Measurements from ENCODE around the gene MCF2L2. TPM values are rescaled to one million over a fixed set of nuclear protein-coding genes. Genes with fewer than 3 reads are reported as not detected.

MCF2L2 gene
- total and polyA plus RNA-seq, 2 of the 13 experiments (the other 11 are each of a cell fraction or from before 2014, with no cell fraction given) = not detected

DNA sequence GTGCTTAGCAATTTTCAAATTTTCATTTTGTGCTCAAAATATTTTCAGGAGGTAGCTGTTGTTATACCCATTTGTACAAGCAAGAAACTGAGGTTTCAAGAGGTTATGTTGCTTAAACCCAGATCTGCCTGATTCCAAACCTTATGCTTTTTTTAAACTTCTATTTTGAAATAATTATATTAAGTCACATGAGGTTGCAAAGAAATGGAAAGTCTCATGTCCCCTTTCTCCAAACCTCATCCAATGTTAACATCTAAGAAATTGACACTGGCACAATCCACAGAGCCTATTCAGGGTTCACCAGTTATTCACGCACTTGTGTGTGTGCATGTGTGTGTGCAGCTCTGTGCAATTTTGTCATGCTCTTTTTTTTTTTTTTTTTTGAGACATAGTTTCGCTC lies 140.3 kb downstream of the MCF2L2 start:
- Histone ChIP-seq H4K20me1 (ENCODE audit: insufficient read depth, low read length) (no peaks in the 10 kb centered on the region), H3K36me3 (replicated peaks in 1 of 2; ENCODE audit: control insufficient read depth in 1 of 2, insufficient read depth in 2 of 2, low read length in 2 of 2) (no peaks in the 10 kb centered on the region), H2AFZ (ENCODE audit: low read length) (no peak overlapping the region), H3K9me3 (ENCODE audit: low read length) (no peaks in the 10 kb centered on the region), H3K4me2 (ENCODE audit: low read depth, low read length) (no peak overlapping the region), H3K27me3 (ENCODE audit: control insufficient read depth in 1 of 2, insufficient read depth in 2 of 2, low read length in 2 of 2) (peaks cover 1 to 40% of the 10 kb centered on the region in 2 experiments; a peak in 3 of 5 replicates), H3K9ac (ENCODE audit: insufficient read depth, low read depth, low read length) (no peak overlapping the region), H3K79me2 (ENCODE audit: insufficient read depth, low read length) (no peaks in the 10 kb centered on the region), H3K4me1 (ENCODE audit: insufficient read depth, low read length) (peaks cover 14% of the 10 kb centered on the region), H3K27ac (ENCODE audit: extremely low read length, insufficient read depth, low read length) (no peak overlapping the region), H3K4me3 (replicated peaks in 1 of 3; ENCODE audit: insufficient read depth in 1 of 3, low read depth in 2 of 3, low read length in 3 of 3) (no peak overlapping the region)
- CTCF ChIA-PET (ENCODE audit: low intra/inter-chr PET ratio, low total read pairs) = no interaction called here
- in situ Hi-C loops (cut with HindIII; ENCODE audit: extremely low pct_ligation_motif_present, low pct_unique_long_range_greater_than_20kb) (no loop called here), intact Hi-C loops (cut with micrococcal nuclease; ENCODE audit: unreplicated experiment) (no loop called here)
- no peak for DNase-seq (ENCODE audit: low spot score)
- BruUV-seq (replicated peaks) = no TSS peak
- 28% methylated on average over 2 of the region's 2 CpGs for WGBS (ENCODE audit: low lambda C conversion rate)
- POLR2A ChIA-PET = no interaction called here
- TF ChIP-seq ZNF709 (CRISPR knock-in tag; IDR thresholded peaks at IDR 0.05) = no peak
- TF ChIP-seq, protein P1, sequence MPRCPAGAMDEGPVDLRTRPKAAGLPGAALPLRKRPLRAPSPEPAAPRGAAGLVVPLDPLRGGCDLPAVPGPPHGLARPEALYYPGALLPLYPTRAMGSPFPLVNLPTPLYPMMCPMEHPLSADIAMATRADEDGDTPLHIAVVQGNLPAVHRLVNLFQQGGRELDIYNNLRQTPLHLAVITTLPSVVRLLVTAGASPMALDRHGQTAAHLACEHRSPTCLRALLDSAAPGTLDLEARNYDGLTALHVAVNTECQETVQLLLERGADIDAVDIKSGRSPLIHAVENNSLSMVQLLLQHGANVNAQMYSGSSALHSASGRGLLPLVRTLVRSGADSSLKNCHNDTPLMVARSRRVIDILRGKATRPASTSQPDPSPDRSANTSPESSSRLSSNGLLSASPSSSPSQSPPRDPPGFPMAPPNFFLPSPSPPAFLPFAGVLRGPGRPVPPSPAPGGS (CRISPR knock-in tag; IDR thresholded peaks at IDR 0.05) = no peak
- FAIRE-seq = no peak
- ATAC-seq = no peak

DNA sequence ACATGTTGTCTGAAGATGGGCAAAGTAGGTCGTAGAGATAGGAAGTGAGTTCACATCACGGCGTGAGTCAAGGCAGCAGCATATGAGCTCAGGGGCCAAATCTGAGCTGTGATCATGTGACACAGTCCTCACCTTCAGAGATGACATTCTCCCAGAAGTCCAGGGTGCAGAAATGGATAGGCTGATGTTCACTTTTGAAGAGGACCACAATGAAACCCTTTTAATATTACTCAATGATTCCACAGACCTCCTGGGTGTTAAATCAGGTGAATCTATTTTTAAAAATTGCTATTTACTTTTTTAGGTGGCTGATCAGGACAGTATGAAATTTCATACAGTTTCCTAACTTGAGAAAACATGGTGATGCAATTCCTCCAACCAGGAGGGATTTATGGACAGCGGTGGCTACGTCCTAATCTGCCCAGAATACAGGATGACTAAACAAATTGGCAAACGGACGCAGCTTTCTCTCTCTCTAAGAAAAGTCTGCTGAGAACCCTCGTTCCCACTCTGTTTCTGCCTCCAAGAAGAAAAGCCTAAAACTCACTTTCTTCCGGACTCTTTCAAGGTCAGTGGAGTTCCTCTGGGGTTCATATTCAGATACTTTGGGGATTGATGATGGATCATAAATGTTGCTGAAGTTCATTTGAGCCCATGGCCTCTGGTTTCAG lies 141.0 kb downstream of the MCF2L2 start:
- Histone ChIP-seq H2AFZ (ENCODE audit: low read length) (no peak overlapping the region), H3K9me3 (ENCODE audit: low read length) (no peaks in the 10 kb centered on the region), H3K9ac (ENCODE audit: insufficient read depth, low read depth, low read length) (no peak overlapping the region), H3K4me1 (ENCODE audit: insufficient read depth, low read length) (peaks cover 14% of the 10 kb centered on the region), H3K4me3 (replicated peaks in 1 of 3; ENCODE audit: insufficient read depth in 1 of 3, low read depth in 2 of 3, low read length in 3 of 3) (no peak overlapping the region), H3K4me2 (ENCODE audit: low read depth, low read length) (no peak overlapping the region), H3K79me2 (ENCODE audit: insufficient read depth, low read length) (no peaks in the 10 kb centered on the region), H3K27me3 (ENCODE audit: control insufficient read depth in 1 of 2, insufficient read depth in 2 of 2, low read length in 2 of 2) (peaks cover 1 to 39% of the 10 kb centered on the region in 2 experiments; a peak in 3 of 5 replicates), H3K27ac (ENCODE audit: extremely low read length, insufficient read depth, low read length) (no peak overlapping the region), H3K36me3 (replicated peaks in 1 of 2; ENCODE audit: control insufficient read depth in 1 of 2, insufficient read depth in 2 of 2, low read length in 2 of 2) (no peaks in the 10 kb centered on the region), H4K20me1 (ENCODE audit: insufficient read depth, low read length) (no peaks in the 10 kb centered on the region)
- intact Hi-C loops (cut with micrococcal nuclease; ENCODE audit: unreplicated experiment) = no loop called here
- ChIA-PET CTCF (ENCODE audit: low intra/inter-chr PET ratio, low total read pairs) (no interaction called here), POLR2A (no interaction called here)
- BruUV-seq (replicated peaks) = no TSS peak
- in situ Hi-C loops (cut with HindIII; ENCODE audit: extremely low pct_ligation_motif_present, low pct_unique_long_range_greater_than_20kb) = no loop called here
- FAIRE-seq (no peak), ATAC-seq (no peak), DNase-seq (ENCODE audit: low spot score) (no peak)
- WGBS (ENCODE audit: low lambda C conversion rate) = 47% methylated on average over 9 of the region's 9 CpGs
- TF ChIP-seq, protein P2, sequence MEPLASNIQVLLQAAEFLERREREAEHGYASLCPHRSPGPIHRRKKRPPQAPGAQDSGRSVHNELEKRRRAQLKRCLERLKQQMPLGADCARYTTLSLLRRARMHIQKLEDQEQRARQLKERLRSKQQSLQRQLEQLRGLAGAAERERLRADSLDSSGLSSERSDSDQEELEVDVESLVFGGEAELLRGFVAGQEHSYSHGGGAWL (CRISPR knock-in tag; IDR thresholded peaks at IDR 0.05) = no peak
- TF ChIP-seq PAWR (CRISPR knock-in tag; IDR thresholded peaks at IDR 0.05; ENCODE audit: borderline replicate concordance) (no peak), CAMTA2 (CRISPR knock-in tag; IDR thresholded peaks at IDR 0.05; ENCODE audit: borderline replicate concordance) (no peak), ZSCAN25 (CRISPR knock-in tag; IDR thresholded peaks at IDR 0.05) (no peak), ZNF749 (CRISPR knock-in tag; IDR thresholded peaks at IDR 0.05; ENCODE audit: borderline replicate concordance) (no peak), ZFP41 (CRISPR knock-in tag; IDR thresholded peaks at IDR 0.05; ENCODE audit: borderline replicate concordance) (no peak), SRY (CRISPR knock-in tag; IDR thresholded peaks at IDR 0.05) (no peak)
- TF ChIP-seq, protein P3, sequence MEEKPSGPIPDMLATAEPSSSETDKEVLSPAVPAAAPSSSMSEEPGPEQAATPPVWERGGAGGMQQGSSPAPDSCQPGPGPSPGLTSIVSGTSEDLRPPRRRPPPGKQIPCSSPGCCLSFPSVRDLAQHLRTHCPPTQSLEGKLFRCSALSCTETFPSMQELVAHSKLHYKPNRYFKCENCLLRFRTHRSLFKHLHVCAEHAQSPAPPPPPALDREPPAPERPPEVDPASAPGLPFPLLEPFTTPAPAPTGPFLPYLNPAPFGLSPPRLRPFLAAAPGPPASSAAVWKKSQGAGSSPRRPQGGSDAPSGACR (CRISPR knock-in tag; IDR thresholded peaks at IDR 0.05) = no peak
- TF ChIP-seq, protein P4, sequence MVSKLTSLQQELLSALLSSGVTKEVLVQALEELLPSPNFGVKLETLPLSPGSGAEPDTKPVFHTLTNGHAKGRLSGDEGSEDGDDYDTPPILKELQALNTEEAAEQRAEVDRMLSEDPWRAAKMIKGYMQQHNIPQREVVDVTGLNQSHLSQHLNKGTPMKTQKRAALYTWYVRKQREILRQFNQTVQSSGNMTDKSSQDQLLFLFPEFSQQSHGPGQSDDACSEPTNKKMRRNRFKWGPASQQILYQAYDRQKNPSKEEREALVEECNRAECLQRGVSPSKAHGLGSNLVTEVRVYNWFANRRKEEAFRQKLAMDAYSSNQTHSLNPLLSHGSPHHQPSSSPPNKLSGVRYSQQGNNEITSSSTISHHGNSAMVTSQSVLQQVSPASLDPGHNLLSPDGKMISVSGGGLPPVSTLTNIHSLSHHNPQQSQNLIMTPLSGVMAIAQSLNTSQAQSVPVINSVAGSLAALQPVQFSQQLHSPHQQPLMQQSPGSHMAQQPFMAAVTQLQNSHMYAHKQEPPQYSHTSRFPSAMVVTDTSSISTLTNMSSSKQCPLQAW (CRISPR knock-in tag; IDR thresholded peaks at IDR 0.05) = no peak
- TF ChIP-seq, protein P5, sequence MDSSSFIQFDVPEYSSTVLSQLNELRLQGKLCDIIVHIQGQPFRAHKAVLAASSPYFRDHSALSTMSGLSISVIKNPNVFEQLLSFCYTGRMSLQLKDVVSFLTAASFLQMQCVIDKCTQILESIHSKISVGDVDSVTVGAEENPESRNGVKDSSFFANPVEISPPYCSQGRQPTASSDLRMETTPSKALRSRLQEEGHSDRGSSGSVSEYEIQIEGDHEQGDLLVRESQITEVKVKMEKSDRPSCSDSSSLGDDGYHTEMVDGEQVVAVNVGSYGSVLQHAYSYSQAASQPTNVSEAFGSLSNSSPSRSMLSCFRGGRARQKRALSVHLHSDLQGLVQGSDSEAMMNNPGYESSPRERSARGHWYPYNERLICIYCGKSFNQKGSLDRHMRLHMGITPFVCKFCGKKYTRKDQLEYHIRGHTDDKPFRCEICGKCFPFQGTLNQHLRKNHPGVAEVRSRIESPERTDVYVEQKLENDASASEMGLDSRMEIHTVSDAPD (CRISPR knock-in tag; IDR thresholded peaks at IDR 0.05) = no peak

All from HepG2 (cell line).